GF-D8 (cell line): ENCODE measurements around the gene GBA2.

Source experiments
- DNase-seq: peaks from one replicate; lab custom pipeline; 2025; lab: John Stamatoyannopoulos, UW

Gene GBA2

GRCh38 chr9:35748858-35749514 lies at the start of gene GBA2, which contains the start of gene RGP1:
Gene GBA2 (minus strand): TSS chr9:35749228. CDS start chr9:35748704, 524 bp downstream.
Gene RGP1 (plus strand): TSS chr9:35749287. CDS start chr9:35749756, 469 bp downstream.
- DNase-seq, result no peak

GRCh38 chr9:35797311-35798109 lies 48.5 kb upstream of the GBA2 start:
- no peak for DNase-seq

GRCh38 chr9:35795695-35796094 lies 46.7 kb upstream of the GBA2 start:
- no peak for DNase-seq

- no peak for DNase-seq
Measured at GRCh38 chr9:35793461-35793860, 44.4 kb upstream of the GBA2 start.

GRCh38 chr9:35792826-35793225 lies 43.8 kb upstream of the GBA2 start:
- DNase-seq, result no peak

- DNase-seq, result no peak
Measured at GRCh38 chr9:35792024-35792813, 43.2 kb upstream of the GBA2 start.

GRCh38 chr9:35791297-35791921 lies 42.4 kb upstream of the GBA2 start, which contains the start of gene NPR2:
Gene NPR2 (plus strand): TSS chr9:35791591. CDS start chr9:35792409, 818 bp downstream.
- DNase-seq, result no peak

GRCh38 chr9:35790385-35791296 lies 41.6 kb upstream of the GBA2 start:
- no peak for DNase-seq

GRCh38 chr9:35790025-35790384 lies 41.0 kb upstream of the GBA2 start:
- no peak for DNase-seq

GRCh38 chr9:35789541-35789940 lies 40.5 kb upstream of the GBA2 start:
- DNase-seq, result no peak

- no peak for DNase-seq
Measured at GRCh38 chr9:35783418-35783817, 34.4 kb upstream of the GBA2 start.

- DNase-seq, result no peak
Measured at GRCh38 chr9:35781066-35781465, 32.0 kb upstream of the GBA2 start.

GRCh38 chr9:35778496-35778895 lies 29.5 kb upstream of the GBA2 start:
- DNase-seq, result no peak

GRCh38 chr9:35776018-35776417 lies 27.0 kb upstream of the GBA2 start:
- DNase-seq, result peak; percentile 57

- peak; percentile 80 for DNase-seq
Measured at GRCh38 chr9:35774907-35775635, 26.0 kb upstream of the GBA2 start.

- no peak for DNase-seq
Measured at GRCh38 chr9:35771943-35772342, 22.9 kb upstream of the GBA2 start.

- no peak for DNase-seq
Measured at GRCh38 chr9:35771534-35771933, 22.5 kb upstream of the GBA2 start.

- no peak for DNase-seq
Measured at GRCh38 chr9:35771075-35771433, 22.0 kb upstream of the GBA2 start.

GRCh38 chr9:35769763-35770162 lies 20.7 kb upstream of the GBA2 start:
- no peak for DNase-seq

- DNase-seq, result no peak
Measured at GRCh38 chr9:35767458-35767857, 18.4 kb upstream of the GBA2 start.
